Stimulated activated CD8-positive, alpha-beta memory T cell treated with anti-CD3 and anti-CD28 coated beads, Interleukin-4, amount 100 ng/mL, for 24 hours (primary cell): ENCODE results near the gene HPCAL1.

Experiments used
- DNase-seq: peaks from one replicate; pipeline ENCODE4 v3.0.0-alpha.2; 2020; ENCODE audit warnings: low read depth

HPCAL1 gene

DNA sequence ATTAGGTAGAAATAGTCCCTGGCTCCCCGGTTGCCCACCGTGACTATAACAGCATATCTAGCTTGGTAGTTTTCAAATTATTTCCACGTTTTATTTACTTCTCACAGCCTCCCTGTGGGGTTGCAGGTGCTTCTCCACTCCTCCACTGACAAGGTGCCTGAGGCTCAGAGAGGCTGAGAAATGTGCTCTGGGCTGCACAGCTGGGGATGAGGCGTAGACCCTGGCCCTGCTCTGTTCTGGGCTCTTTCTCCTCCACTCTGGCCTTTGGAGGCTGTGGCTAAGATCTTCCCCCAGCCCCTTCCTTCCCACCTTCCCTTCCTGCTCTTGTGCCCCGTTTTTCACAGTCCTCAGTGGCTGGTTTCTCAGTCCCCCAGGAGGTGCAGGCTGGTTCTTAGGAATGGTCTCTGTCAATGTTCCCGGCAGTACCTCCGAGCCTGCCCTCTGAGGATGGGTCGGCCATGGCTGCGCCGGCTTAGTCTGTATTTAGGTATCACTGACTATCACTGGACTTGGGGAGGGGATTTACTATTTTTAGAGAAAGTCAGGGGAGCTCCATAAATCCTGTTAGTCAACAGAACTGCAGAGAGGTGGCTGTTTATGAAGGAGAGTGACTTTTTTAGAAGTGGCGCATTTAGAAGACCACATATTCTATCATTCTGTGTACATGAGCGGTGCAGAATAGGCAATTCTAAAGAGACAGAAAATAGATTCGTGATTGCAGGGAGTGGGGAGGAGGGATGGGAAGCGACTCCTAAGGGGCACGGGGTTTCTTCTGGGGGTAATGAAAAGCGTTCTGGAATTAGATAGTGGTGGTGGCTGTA, 35.0 kb downstream of the HPCAL1 start:
- no peak for DNase-seq

DNA sequence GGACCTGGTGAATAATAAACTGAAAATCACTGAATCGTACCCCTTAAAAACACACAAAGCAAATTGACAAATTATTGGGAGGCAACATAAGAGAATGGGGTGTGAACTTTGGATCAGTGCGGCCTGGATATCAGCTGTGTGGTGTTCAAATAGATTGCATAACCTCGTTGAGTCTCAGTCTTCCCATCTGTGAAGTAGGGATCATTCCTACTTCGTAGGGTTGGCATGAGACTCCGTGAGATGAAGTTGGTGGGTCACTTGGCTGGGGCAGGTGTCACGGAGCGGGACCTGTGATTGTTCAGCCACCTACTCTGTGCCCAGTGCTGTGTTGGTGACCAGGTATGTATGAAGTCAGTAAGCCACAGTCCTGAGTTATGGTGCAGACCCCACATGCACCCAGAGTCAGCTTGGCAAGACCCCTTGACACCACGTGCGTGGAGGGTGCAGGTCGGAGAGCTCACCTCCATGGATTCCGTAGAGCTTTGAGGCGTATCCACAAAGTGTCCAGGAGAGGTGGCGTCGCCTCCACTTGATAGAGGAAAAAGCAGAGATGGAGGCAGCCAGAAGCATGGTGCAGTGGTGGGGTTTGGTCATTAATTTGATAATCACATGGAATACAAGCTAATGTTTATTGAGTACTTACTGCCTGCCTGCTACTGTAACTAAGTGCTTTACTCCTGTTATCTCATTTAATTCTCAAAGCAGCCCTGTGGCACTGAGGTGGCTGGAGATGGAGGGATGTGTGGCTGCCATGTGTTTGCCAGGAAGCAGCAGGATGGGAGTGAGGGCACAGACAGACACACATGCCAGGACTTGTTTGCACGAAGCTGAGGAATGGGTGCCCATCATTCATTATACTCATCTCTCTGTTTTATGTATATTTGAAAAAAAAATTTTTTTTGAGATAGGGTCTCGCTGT, 35.8 kb downstream of the HPCAL1 start:
- DNase-seq: no peak

DNA sequence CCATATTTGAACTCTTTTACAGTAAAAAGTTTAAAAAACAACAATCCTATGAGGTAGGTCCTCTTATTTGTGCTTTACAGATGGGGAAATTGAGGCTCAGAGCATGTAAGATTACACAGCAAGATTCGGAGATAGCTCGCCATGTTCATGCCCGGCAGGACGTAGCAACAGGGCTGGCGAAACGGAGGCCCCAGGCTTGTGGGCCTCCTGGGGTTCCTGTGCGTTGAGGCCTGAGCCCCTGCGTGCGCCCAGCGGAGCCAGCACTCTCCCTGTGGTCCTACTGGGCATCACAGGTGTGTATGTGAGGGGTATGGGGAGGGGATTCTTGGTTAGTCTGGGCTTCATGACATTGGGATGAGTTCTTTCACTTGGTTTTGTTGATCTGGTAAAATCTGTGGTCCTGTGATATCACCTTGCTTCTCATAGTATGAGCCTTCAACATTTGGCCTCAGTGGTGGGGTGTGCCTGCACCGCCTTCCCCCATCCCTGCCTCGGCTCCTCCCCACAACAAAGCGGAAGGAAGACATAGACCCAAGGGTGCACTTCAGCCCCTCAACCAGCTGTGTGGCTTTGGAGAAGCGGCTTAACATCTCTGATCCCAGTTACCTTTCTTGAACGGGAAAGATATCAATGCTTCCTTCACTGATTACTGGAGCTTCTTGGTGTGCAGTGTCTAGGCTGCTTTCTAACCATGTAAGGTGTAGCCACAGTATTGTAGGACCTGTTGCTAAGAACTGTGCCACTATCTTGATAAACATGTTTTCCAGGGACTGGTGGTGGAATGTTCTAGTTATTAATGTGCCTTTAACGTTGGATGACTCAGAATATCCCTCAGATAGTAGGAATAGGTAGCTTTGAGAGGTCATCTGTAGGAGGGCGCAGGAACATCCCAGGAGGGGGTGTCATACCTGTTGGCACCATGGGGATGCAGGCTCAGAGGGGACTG, 37.2 kb downstream of the HPCAL1 start:
- DNase-seq: no peak

DNA sequence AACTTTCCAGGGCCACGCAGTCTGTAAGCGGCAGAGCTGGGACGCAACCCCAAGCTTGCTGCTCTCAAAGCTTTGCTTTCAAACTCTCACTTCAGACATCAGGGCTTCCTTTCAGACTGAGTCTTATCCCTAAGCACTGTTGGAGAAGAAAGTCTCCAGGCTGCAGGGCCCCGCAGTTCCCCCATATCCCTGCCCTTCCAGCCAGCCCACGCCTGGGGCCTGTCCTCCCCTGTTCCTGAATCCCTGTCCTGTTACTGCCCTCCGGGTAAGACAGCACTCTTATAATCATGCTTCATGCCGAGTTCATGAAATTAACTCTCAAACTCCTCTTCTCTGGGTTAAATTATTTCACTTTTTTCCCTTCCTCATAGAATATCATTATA, 37.9 kb downstream of the HPCAL1 start:
- DNase-seq: no peak

DNA sequence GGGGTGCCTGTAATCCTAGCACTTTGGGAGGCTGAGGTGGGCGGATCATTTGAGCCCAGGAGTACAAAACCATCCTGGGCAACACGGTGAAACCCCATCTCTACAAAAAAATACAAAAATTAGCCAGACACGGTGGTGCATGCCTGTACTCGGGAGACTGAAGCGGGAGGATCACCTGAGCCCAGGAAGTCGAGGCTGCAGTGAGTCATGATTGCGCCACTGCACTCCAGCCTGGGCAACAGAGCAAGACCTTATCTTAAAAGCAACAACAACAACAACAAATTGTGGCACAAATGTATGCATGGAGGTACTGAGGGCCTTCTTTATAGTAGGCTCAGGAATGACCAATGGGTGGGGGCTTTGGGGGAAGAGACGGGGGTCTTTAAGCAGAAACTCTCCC, 38.5 kb downstream of the HPCAL1 start:
- DNase-seq: no peak

DNA sequence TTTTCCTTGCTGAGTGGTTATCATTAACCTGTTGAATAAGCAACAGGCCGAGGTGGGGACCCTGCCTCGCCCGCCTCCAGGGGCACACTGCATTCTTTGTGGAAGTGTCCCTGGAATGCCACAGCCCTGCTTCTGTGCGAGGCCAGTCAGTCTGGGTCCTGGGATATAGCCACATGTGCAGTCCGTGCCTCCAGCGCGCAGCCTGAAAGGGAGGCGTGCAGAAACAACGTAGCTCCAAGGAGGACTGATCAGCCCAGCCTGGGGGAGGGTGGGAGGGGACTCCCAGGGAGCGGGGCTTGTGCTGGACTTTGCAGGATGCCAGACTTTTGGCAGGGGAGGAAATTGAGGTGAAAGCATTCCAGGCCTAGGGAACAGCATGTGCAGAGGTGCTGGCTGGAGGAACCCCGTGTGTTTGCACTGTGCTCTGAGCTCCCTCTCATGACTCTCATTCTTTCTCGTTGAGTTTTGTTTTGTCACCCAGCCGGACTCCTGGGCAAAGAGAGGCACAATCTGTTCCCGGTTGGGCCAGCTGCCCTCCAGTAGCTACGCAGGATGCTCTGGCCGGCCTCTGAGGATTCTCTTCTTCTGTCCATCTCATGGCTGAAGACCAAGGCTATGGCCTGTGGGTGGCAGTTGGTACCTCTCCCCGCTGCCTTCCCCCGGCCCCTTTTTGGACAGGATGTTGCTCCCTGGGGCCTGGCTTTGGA, 39.7 kb downstream of the HPCAL1 start:
- DNase-seq: no peak

DNA sequence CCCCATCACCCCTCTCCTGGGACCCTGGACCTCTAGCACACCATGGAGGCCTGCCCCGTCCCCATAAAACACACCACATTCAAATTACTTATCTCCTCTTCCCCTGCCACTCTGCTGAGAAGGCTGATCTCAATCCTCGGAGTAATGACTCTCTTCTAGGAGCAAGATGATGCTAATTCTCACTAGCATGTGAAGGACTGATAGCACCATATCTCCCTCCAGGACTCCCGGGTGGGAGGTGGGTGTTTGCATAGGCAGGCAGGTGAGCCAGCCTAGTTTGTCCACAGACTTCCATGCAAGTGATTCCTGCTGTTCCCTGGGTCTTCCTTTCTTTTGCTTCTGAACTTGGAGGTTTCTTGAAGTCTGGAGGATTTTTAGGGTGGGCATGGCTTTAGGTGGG, 40.5 kb downstream of the HPCAL1 start:
- no peak for DNase-seq

DNA sequence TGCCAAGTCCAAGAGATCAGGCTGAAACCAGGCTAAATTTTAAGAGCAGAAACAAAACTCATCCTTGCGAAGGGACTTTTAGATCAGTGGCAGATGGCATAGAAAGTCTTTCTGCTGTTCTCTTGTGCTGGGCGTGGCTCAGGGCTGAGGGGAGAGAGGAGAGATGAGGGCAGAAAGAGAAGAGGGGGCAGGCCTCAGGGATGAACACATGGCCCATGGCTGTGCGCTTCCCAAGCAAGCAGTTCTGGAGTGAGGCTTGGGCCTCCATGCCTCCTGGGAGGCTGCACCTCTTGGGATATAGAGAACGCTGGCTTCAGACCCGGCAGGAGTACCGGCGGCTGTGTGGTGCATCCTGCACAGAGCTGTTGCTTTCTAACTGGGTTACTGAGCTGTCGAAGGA, 41.0 kb downstream of the HPCAL1 start:
- DNase-seq: no peak

DNA sequence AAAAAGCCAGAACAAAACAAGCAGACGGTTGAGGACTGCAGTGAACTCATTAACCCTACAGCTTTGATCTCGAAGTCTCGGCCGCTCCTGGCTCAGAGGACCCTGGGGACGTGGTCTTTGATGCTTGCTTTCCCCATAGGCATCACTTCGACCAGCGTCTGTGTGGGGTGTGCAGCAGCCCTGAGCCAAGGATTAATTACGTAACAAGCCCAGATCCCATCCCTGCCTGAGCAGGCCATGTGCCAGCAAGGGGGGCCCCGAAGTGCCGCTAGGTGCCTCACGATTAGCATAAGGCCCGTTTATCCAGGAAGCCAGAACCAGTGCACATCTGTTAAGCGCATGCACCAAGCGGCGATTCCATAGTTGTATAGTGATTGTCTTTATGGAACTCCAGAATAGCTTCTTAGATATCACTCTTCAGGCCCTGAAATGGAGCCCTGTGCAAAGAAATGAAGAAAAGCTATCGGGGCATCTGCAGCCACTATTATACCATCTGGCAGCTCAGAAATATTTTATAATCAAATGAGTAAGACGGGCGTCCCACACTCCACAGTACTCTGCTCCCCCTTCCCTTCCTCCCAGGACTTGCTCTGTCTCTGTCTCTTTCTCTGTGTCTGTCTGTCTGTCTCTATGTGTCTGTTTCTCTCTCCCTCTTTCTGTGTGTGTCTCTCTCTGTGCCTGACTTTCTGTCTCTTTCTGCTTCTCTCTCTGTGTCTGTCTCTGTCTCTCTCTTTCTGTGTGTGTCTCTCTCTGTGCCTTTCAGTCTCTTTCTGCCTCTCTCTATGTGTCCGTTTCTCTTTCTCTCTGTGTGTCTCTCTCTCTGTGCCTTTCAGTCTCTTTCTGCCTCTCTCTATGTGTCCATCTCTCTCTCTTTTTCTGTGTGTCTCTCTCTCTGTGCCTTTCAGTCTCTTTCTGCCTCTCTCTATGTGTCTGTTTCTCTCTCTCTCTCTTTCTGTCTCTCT, 41.7 kb downstream of the HPCAL1 start:
- DNase-seq: no peak

DNA sequence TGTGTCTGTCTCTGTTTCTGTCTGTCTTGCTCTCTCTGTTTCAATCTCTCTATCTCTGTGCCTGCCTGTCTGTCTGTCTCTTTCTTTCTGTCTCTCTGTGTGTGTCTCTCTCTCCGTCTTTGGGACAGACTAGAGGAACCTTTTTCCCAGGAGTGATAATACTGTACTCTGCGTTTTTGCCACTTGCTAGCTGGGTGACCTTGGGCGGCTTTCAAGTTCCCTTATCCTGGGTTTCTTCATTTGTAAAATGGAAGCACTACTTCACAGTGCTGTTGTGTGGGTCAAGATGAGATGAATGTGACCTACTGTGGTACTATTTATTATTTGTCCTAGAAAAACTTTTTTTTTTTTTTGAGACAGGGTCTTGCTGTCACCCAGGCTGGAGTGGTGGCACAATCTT, 42.4 kb downstream of the HPCAL1 start:
- DNase-seq: no peak

DNA sequence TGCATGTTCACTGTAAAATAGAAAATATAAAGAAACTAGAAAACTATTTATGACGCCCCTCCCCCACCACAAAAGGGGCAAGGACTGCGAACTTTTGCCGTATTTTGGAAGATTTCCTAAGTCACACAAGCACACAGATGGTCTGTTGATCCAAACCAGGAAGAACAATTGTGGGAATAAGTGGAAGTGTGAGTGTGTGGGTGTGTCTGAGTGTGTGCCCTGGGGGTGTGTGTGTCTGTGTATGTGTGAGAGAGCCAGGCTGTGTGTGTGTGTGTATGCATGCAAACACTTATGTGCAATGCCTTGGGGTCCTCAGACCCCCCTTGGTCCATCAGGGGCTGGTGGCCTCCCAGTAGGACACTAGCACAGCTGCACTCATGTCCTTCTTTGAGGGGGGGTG, 43.1 kb downstream of the HPCAL1 start:
- no peak for DNase-seq

DNA sequence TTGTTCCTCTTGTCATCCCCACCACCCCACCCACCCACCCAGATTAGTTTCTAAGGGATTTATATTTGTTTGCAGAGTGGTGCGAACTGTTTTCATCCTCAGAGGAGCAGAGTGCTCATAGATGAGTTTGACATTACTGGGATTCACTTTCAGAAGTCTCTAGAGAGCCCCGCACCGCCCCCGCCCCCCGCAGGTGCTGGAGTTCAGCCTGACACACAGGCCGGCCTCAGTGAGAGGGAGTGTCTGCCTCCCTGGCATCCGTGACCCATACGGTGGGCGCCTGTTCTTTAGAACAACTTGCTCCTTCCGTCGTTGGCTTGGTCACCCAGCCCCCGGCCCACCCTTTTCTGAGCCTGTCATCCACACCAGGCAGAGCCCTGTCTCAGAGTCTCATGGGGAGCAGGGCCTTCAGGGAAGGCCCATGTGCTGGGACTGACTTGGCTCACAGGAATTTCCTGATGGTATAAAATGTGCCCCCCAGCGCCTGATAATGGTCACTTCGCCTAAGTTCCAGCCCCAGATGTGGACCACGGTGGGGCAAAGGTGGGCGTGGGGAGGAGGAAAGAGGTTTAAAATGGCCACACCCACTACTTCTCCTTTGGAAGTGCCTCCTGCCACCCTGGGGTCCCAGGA, 44.3 kb downstream of the HPCAL1 start:
- DNase-seq: no peak

DNA sequence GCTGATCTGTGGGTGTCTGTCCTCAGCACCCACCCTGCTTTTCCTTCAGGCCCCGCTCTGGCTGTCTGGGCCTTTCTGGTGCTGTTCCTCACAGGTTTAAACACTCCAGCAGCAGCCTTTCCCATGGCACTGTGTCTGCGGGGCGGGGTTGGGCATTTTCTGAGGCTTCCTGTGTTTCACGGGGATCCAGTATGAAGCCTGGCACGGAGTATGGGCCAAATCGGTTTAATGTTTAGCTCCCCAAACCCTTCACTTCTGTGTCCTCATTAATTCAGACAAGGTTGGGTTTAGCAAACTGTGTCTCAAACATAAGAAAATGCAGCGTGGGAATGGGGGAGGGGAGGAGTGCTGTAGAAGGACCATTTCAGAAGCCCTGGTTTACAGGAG, 44.9 kb downstream of the HPCAL1 start:
- no peak for DNase-seq

DNA sequence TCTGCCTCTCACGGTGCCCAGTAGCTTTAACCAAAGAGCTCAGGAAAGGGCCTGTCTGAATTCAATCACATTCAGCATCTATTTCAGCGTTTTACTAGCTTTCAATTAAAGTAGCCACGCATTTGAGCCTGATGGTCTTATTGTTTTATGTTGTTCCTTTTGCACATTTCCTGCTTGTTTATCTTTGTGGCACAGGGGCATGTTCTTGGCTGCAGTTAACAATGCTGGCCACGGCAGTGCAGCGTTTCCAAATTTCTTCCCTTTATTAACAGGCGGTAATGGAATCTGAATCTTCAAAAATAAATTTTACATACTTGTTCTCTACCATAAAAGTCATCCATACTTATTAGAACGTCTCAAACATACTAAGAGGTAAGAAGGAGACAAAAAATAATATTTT, 46.2 kb downstream of the HPCAL1 start:
- DNase-seq: no peak

DNA sequence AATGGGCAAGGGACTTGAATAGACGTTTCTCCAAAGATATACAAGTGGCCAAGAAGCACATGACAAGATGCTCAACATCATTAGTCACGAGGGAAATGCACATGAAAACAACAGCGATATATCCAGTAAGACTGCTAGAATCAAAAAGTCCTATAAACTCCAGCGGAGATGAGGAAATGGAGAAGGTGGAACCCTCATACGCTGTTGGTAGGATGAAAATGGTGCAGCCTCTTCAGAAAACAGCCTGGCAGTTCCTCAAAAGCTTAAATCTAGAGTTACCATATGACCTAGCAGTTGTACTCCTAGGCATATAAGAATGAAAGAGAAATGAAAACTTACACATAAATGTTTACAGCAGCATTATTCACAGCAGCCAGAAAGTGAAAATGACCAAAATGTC, 48.1 kb downstream of the HPCAL1 start:
- DNase-seq: no peak

DNA sequence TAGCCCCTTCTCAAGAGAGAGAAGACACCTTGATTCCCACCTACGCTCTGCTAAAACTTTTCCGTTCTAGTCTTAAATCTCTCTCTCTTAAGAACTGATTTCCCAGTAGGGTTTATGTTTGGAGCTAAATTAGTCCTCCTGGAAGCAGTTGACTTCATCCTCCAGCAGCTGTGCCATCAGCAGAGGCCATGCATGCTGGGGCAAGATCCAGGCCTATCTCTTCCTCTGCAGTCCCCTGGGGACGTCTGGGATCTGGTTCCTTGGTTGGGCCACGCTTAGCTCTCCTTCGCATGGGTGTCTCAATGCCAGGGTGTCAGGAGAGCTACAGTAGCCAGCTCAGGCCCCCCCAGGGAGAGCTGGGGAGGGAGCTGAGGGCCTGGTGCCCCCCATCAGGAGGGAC, 49.7 kb downstream of the HPCAL1 start:
- DNase-seq: no peak

DNA sequence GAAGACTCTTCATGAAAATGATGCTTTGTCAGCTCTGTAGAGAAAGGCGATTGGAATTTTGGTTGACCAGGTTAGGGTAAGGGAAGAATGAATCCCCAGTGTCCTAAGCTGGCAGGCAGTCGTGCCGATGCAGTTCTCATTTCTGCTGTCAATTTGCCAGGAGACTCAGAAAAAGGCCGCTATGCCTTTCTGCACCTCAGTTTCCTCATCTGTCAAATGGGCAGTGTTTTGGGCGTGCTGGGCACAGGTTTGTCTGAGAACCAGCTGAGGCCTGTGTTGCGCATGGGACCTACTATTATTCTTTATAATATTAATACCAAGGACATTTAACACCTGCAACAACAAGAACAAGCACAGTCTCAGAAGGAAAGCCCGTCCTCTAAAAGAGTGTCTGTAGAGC, 50.3 kb downstream of the HPCAL1 start:
- DNase-seq: no peak

DNA sequence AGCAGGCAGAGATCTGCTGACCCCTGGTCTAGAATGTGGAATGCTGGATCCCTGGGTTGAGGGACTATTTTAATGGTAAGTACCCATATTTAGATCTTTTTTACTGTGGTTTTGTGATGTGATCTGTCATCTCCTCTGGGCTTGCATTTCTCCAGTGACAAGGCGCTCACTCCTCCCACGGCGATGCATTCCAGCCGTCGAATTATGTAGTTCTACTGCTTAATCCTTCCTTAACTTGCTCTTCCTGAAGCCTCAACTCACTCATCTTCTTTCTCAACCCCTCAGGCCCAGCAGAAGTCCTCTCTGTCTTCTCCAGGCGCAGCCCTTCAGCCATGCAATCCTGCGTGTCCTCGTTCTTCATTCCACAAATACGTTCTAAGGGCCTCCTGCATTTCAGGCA, 51.2 kb downstream of the HPCAL1 start:
- no peak for DNase-seq

DNA sequence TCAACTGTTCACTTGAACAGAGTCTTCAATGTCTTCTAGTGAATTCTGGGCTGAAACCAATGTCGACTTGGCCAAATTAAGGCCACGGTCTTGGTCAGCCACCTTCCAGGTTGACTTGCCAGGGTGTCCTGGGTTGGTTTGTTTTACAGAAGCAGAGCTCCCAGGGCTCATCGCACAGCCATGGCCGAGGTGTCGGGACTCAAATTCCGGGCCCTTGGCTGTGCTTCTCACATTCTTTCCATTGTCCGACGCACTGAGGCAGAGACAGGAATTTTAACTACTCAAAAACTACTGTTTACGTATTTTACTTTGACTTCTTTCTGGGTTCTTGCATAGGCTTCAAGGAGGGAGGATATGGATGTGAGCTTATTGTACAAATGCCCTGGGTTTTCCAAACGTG, 51.7 kb downstream of the HPCAL1 start:
- no peak for DNase-seq
